HG03159 (cell line): Measurements from ENCODE around the gene NFKB1.

ENCODE experiments used
- ATAC-seq: cut with Tn5 transposase; IDR thresholded peaks from one replicate; pipeline ENCODE4 v1.9.1; 2021; ENCODE audit warnings: mild to moderate bottlenecking, moderate library complexity; ENCODE audit not compliant: unreplicated experiment

The NFKB1 gene

DNA sequence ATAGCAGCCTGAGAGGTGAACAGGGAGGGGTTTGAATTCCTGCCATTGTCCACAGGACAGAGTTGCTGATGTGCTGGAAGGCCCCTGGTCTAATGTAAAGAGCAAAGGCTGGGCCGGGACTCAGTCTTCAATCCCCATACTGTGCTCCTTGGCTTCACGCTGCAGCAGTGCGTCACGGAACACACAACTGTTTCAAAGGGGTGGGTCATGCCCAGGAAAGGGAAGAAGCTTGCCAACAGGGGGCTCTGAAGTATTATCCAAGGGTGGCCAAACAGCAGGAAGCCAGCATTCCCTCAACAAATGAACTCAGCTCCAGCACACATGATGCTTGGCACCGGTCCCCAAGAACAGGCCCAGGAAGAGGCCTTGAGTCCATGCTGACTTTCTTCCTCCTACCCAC is 122.5 kb downstream of the NFKB1 start:
- ATAC-seq: no peak

DNA sequence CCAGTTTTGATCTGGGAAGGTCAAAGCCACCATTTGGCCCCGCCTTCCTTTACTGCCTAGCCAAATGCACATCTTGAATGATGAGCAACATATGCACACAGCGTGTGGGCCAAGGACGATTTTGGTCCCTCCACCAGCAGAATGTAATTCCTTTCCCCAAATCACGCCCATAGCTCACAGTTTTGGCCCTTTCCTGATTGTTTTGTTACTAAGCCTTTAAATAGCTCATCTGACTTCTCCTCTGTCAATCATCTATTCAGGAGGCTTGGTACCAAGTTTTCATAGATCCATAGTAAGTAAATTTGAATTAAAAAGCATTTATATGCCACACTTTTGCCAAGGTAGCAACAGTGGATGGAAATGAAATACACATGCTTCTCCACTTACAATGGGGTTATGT is 123.3 kb downstream of the NFKB1 start:
- no peak for ATAC-seq

DNA sequence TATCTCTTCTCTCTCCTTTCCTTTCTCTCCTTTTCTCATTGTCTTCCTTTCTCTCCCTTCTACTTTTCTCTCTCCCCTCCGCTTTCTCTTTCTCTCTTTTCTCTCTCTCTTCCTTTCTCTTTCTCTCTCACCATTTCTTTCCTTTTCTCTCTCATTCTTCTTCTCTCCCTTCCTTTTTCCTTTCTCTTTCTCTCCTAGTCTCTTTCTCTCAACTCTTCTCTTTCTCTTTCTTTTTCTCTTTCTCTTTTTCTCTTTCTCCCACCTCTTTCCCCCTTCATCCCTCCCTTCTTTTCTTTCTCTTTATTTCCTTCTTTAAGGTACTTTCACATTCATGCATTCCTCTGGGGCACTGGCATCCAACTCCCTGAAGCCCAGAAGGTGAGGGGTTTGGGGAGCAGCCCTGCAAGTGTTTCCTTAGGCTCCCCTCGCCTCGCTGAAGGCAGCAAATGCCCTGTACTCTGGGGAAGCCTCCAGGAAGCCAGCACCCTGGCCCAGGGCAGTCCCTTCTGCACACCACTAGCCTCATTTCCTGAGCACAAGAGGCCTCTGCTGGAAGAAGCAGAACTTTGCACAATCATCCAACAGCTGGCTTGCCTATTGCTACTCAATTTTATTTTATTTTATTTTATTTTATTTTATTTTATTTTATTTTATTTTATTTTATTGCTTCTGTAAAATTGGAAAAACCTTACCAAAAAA is 124.2 kb downstream of the NFKB1 start:
- ATAC-seq: peak; percentile 87

DNA sequence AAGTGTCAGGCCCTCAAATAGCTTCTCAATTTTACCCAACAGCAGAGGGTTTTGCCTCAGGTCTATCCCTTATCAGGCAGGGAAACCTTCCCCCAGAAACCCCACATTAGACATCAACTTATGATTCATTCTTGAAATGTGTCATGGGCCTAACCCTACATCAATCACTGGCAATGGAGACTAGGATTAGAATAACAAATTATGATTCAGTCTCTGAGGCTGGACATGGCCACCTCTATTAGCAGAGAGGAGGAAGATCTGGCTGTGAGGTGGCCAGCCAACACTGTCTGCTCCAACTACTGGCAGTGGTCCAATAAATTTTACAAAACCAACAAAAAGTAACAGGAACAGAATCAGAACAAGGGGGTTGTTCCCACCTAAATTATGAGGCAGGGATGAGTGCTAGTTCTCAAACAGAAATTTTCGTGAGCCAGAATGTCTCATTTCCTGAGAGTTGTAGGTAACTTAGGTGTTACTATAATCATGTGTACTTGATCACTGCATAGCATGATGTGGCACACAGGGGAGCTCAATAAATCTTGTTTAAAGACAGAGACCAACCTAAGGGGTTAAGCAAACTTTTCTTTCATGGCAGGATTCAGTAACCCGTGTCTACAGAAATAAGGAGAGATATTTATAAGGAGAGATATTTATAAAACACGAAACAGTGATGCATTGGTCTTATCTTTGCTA is 126.8 kb downstream of the NFKB1 start:
- no peak for ATAC-seq

DNA sequence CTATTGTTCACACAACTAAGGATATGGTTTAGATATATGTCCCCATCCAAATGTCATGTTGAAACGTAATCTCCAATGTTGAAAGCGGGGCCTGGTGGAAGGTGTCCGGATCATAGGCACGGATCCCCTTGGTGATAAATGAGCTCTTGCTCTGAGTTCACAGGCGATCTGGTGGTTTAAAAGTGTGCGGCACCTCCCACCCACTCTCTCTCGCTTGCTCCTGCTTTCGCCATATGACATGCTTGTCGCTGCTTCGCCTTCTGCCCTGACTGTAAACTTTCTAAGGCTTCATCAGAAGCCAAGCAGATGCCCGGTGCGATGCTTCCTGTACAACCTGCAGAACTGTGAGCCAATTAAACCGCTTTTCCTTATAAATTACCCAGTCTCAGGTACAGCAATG is 128.5 kb downstream of the NFKB1 start:
- no peak for ATAC-seq

DNA sequence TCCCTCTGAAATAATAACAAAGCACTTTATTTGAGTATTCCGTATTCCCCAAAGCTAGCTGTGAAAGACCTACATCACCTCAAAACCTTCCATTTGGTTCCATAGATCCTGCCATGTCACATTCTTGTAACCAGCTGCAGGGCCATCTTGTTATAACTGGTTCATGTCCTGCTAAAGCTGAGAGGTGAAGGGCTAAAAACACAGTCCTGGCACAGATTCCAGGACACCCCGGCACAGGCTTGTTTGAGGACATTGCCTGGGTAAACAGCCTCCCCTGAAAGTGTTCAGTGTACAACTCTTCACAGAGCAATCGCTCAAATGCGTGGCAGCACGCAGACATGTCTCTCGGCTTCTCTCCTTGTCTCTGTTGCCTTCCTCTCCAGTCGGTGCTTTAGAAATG is 130.5 kb downstream of the NFKB1 start:
- no peak for ATAC-seq

DNA sequence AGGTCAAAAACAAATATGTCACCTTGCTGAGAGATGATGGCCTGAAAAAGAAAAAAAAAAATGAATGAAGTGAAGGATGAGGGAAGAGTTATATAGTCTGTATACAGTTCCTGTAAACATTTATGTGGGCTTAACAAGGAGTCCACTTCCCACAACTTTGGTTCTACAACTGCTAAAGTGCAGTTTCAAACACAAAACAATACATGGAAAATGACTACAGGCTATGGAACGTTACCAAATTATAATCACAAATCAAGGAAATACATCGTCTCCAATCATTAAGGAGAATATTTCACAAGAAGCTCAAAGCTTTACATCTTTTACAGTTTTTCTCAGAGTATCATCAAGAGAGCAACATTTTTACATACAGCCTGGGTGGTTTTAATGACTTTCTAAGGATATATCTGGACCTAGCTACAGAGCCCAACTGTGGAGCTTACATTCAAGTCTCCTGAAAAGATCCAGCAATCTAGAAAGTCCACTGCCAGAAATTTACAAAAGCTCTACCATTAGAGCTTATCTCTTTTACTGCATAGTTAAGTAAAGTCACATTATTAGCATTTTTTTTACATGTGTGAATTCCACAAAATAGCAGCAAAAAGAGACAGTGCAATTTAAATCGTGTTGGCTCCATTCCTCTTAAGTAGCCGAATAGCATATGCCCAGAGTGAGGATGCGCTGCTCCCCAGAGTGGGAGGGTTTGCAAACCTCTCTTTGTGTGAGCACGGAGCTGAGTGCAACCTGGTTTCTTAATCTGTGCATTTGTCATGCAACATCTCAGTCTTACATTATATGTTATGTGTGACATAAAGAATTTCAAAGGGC is 131.3 kb downstream of the NFKB1 start:
- no peak for ATAC-seq

DNA sequence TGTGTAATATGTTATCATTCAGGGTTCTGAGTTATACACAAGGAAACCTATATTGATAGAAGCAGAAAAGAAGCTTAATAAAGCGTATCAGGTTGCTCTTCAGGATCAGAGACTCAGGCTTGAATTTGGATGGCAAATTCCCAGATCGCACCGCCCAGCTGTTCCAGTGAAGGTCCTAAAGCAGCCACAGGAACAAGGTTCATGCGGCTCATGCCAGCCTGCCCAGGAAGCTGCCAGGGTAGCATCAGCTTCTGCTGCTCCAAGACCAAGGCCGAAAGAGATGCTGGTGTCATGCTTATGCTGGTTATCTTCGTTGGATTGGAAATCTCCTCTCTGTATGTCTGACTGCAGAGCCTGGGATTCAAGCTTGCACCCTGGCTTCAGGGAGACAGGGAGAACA is 131.9 kb downstream of the NFKB1 start:
- no peak for ATAC-seq

DNA sequence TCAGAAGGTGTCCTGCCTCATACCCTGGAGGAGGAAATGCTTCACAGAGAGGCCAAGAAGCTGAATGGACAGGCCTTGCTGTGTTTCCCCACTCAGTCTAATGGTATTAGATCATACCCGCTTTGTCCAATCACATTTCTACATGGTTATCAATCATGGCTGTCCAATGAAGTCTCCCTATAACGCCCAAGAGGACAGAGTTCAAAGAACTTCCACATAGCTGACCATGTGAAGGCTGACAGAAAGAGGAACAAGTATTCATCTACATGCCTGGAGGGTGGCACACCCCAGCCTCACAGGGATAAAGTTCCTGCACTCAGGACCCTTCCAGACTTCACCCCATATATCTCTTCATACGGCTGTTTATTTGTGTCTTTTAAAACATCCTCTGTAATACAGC is 136.2 kb downstream of the NFKB1 start:
- no peak for ATAC-seq

DNA sequence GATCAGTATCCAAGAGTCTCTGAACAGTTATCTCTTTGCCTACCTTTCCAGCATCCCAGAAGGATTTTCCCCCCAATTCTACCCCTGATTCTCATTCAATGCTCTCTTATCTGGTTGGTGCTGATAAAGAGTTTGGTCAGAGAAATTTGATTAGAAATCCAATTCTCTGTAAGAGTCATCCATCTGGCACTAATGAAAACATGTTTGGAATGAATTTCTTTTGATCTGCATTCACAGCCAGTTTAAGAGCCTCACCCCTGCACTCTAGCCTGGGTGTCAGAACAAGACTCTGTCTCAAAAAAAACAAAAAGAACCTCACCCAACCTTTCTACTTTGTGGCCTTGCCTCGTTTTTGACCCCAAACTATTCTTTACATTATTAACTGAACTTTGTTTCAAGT is 137.5 kb downstream of the NFKB1 start:
- ATAC-seq: no peak

DNA sequence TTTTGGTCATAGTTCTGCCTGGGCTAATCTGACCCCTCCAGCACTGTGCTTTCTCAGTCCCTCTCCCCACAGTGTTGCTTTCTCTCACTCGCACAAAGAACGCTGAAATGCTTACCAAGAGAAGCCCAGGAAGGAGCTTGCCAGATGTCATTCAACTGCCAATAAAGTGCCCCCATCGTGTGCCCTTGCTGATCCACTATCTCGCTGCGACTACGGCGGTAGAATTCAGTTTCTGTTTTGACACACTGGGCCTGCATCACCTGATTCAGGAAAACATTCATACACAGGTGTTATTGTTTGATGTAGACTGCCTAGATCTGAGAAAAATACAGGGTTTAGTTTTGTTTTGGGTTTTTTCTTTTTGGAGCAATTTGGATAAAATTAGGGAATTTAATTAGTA is 138.4 kb downstream of the NFKB1 start:
- ATAC-seq: no peak

DNA sequence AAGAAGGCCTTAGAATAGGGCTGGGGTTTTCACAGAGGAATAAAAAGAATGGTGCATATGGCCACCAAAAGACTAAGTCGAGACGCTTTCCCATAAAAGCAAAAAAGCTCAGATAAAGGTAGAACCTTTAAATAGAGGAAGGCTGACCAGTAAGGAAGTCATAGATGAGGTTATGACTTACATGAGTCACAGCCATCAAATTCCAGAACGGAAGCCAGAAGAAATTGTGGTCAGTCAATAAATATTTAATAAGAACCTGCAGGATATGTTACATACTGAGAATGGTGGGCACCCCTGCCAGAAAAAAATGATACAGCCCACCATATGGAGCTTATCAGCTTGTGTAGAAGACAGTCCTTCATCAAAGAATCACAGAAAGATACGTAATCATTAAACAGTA is 139.5 kb downstream of the NFKB1 start:
- no peak for ATAC-seq

DNA sequence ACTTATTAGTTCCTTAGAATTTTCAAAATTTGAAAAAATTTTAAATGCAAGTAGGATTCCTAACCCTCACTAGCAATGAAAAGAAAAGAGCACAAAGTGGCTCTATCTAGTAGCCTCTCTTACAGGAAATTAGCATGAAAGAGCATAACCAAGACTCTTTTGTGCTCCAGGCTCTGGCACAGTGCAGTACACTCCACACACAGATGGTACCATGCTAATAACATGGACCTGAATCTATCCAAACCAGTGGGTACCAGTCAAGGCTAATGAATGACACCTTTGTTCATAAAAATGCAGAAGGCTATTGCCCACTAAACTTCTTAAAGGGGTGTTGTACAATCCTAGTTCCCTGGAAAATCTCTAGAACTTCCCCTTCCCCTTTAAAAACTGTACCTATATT is 140.6 kb downstream of the NFKB1 start:
- no peak for ATAC-seq

DNA sequence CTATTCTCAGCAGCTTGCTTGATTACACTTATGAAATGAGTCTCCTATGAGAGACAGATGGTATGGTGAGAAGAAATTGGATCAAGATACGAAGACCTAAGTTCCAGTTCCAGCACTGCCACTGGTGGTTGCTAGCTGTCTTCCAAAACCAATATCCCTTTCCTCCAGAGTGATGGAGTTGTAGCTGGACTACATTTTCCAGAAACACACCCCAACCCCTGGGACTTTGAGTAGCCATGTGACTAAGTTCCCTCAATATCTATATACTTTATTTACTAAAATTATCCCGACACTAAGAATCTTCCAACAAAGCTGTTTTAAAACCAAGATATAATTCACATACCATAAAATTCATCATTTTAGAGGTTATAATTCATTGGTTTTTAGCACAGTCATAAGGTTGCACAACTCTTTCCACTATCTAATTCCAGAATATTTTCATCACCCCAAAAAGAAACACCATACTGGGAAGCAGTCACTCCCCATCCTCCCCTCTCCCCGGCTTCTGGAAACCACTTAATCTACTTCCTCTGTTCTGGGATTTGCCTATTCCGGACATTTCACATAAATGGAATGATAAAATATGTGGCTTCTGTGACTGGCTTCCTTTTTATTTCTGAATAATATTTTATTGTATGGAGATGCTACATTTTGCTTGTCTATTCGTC is 141.6 kb downstream of the NFKB1 start:
- ATAC-seq: no peak

DNA sequence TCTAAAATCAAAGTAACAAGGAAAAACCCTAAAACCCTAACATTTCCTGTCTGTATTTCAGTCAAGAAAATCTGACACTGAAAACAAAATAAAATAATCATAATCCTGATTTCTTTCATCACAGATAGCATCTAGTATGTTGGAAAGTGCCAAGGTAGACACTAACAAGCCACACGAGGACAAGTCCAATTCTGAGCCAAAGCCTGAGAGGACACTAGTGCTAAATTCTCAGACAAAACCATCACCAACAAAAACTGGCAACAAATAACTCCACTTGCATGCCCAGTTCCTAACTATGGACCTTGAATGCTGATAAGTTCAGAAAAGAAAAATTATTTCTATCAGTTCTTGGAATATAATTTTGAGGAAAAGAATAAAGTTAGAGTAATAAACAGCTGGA is 146.0 kb downstream of the NFKB1 start:
- ATAC-seq: no peak

DNA sequence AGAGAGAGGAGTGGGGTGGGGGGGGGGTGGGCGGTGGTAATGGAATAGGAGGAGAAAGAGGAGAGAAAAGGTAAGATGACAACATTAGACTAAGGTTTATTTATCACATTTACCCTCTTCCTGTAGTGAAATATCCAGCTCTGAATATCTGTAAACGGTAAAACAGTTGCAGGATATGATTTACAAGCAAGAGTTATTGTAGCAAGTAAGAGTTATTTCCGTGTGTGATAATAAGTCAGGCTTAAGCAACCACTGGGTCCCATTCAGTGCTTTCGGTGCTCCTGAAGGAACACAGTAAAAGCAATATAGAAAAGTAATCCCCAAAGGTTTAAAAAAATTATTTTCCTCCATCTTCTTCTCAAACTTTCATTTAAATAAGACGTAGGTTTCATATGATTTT is 156.0 kb downstream of the NFKB1 start:
- no peak for ATAC-seq

DNA sequence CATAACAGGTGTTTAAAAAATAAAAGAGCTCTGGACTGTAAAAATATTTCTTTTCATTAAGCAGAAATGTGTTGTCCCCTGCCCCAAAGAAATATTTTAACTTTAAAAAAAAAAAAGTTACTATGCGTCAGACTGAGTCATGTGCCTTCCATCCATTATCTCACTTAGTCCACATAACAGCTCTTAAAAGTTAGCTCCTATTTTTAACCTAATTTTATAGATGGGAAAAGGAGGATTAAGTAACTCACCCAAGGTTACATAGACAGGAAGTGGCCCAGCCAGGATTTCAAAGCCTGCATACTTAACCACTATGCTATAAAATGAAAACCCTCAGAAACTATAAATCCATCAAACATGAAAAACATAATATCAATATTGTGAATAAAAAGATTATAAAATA is 161.9 kb downstream of the NFKB1 start:
- ATAC-seq: no peak

DNA sequence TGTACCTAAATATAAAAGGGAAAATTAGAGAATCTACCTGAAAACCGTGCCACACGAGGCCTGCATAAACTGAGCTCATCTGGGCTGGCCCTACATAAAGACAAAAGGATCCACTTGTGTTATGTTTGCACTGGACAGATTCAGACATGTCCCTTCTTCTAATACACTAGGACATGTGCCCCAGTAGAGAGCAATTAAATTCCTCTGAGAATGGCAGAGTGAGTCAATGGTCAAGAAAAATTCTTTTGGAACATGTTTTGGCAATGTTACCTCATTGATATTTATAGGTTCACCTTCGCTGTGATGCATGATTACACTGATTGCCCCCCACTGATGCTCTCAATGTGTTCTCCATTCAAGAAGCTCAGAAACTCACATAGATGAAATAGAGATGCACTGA is 164.4 kb downstream of the NFKB1 start:
- no peak for ATAC-seq
